ENCODE results near the gene SSX2IP. TPM values are rescaled to one million over a fixed set of nuclear protein-coding genes. Genes with fewer than 3 reads are reported as not detected.

SSX2IP gene
- total and polyA plus RNA-seq, 2 experiments from 2014 or later: 26.5 to 38.0 TPM

DNA sequence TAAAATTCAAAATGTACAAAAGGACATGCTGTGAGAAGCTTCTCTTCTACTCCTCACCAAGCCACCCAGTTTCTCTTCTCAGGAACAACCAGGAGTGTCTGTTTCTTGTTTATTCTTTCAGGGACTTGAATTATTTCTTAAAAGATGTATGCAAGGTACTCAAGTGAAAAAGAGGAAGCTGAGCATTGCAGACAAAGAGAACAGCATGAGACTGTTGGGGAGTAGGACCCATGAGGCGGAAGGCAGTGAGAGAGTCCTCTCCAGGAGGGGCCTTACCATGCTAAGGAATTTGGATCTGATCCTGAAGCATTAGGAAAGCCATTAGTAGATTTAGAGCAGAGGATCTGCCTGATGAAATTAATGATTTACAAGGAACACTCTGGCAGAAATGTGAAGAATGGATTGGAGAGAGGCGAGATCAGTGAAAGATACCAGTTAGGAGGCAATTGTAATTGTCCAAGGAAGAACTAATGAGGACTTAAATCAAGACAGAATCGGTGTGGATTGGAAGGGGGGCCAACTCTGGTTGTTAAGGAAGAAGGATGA lies 14.7 kb upstream of the SSX2IP start:
- H3K36me3 ChIP-seq (replicated peaks; ENCODE audit: insufficient read depth, low read depth): no peaks in the 10 kb centered on the region
- no peaks in the 10 kb centered on the region for H4K20me1 ChIP-seq (ENCODE audit: insufficient read depth, poor library complexity, severe bottlenecking)
- H3K4me3 ChIP-seq: no peak overlapping the region
- H3K9me3 ChIP-seq (ENCODE audit: low read depth): no peaks in the 10 kb centered on the region
- peaks cover 8% of the 10 kb centered on the region for H3K4me1 ChIP-seq (ENCODE audit: insufficient read depth)
- no peaks in the 10 kb centered on the region for H3K79me2 ChIP-seq
- WGBS (ENCODE audit: low lambda C conversion rate, missing lambda C conversion rate): 56% methylated on average over 3 of the region's 3 CpGs
- no peaks in the 10 kb centered on the region for H3K27me3 ChIP-seq
- peak overlapping the region; percentile 17 for H3K27ac ChIP-seq
- no peak overlapping the region for H2AFZ ChIP-seq
- H3K4me2 ChIP-seq: peak overlapping the region; percentile 22
- no peaks in the 10 kb centered on the region for H3K9me2 ChIP-seq (replicated peaks; ENCODE audit: insufficient read depth)
- TF ChIP-seq EZH2phosphoT487 (IDR thresholded peaks at IDR 0.05; ENCODE audit: low read depth, severe bottlenecking, unreplicated experiment) (no peak), EZH2 (IDR thresholded peaks at IDR 0.05; ENCODE audit: borderline replicate concordance) (no peak)
- TF ChIP-seq, protein P1, sequence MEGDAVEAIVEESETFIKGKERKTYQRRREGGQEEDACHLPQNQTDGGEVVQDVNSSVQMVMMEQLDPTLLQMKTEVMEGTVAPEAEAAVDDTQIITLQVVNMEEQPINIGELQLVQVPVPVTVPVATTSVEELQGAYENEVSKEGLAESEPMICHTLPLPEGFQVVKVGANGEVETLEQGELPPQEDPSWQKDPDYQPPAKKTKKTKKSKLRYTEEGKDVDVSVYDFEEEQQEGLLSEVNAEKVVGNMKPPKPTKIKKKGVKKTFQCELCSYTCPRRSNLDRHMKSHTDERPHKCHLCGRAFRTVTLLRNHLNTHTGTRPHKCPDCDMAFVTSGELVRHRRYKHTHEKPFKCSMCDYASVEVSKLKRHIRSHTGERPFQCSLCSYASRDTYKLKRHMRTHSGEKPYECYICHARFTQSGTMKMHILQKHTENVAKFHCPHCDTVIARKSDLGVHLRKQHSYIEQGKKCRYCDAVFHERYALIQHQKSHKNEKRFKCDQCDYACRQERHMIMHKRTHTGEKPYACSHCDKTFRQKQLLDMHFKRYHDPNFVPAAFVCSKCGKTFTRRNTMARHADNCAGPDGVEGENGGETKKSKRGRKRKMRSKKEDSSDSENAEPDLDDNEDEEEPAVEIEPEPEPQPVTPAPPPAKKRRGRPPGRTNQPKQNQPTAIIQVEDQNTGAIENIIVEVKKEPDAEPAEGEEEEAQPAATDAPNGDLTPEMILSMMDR (IDR thresholded peaks at IDR 0.05; ENCODE audit: poor library complexity): no peak
- no peak for DNase-seq (ENCODE audit: low spot score)

GRCh38 chr1:84703431-84703830 lies 13.2 kb upstream of the SSX2IP start:
- Histone ChIP-seq H3K9me2 (replicated peaks; ENCODE audit: insufficient read depth) (no peaks in the 10 kb centered on the region), H3K4me2 (no peak overlapping the region), H4K20me1 (ENCODE audit: insufficient read depth, poor library complexity, severe bottlenecking) (no peaks in the 10 kb centered on the region), H3K4me3 (no peak overlapping the region), H3K9me3 (ENCODE audit: low read depth) (no peaks in the 10 kb centered on the region), H3K27me3 (no peaks in the 10 kb centered on the region), H3K27ac (no peak overlapping the region), H3K79me2 (no peaks in the 10 kb centered on the region), H3K4me1 (ENCODE audit: insufficient read depth) (peaks cover 16% of the 10 kb centered on the region), H2AFZ (no peak overlapping the region), H3K36me3 (replicated peaks; ENCODE audit: insufficient read depth, low read depth) (no peaks in the 10 kb centered on the region)
- DNase-seq (ENCODE audit: low spot score): no peak
- TF ChIP-seq EZH2 (IDR thresholded peaks at IDR 0.05; ENCODE audit: borderline replicate concordance): no peak
- TF ChIP-seq EZH2phosphoT487 (IDR thresholded peaks at IDR 0.05; ENCODE audit: low read depth, severe bottlenecking, unreplicated experiment): no peak
- TF ChIP-seq, protein P1 (IDR thresholded peaks at IDR 0.05; ENCODE audit: poor library complexity): no peak
- 50% methylated on average over 2 of the region's 2 CpGs for WGBS (ENCODE audit: low lambda C conversion rate, missing lambda C conversion rate)

GRCh38 chr1:84702143-84702542 lies 11.9 kb upstream of the SSX2IP start:
- Histone ChIP-seq H4K20me1 (ENCODE audit: insufficient read depth, poor library complexity, severe bottlenecking) (no peaks in the 10 kb centered on the region), H3K27ac (no peak overlapping the region), H3K36me3 (replicated peaks; ENCODE audit: insufficient read depth, low read depth) (no peaks in the 10 kb centered on the region), H3K4me3 (no peak overlapping the region), H3K27me3 (no peaks in the 10 kb centered on the region), H3K4me1 (ENCODE audit: insufficient read depth) (peaks cover 25% of the 10 kb centered on the region), H3K9me2 (replicated peaks; ENCODE audit: insufficient read depth) (no peaks in the 10 kb centered on the region), H3K79me2 (no peaks in the 10 kb centered on the region), H2AFZ (no peak overlapping the region), H3K4me2 (no peak overlapping the region), H3K9me3 (ENCODE audit: low read depth) (no peaks in the 10 kb centered on the region)
- no peak for TF ChIP-seq EZH2phosphoT487 (IDR thresholded peaks at IDR 0.05; ENCODE audit: low read depth, severe bottlenecking, unreplicated experiment)
- no peak for TF ChIP-seq EZH2 (IDR thresholded peaks at IDR 0.05; ENCODE audit: borderline replicate concordance)
- TF ChIP-seq, protein P1 (IDR thresholded peaks at IDR 0.05; ENCODE audit: poor library complexity): no peak
- 69% methylated on average over 1 of the region's 1 CpG for WGBS (ENCODE audit: low lambda C conversion rate, missing lambda C conversion rate)
- no peak for DNase-seq (ENCODE audit: low spot score)

All from hepatocyte (in vitro differentiated cells).